GM12865 (cell line): ENCODE measurements around the gene TBC1D2B.

Experiments used
- DNase-seq: peaks from one replicate; pipeline ENCODE4 v3.0.0; 2010; ENCODE audit warnings: low read depth
- H3K4me3 ChIP-seq: 2 replicates; pipeline ENCODE4 v1.5.1; 2011; ENCODE audit warnings: mild to moderate bottlenecking, low read depth, low read length, control low read depth
- CTCF ChIP-seq: IDR thresholded peaks from 2 replicates; pipeline ENCODE4 v1.5.1; 2011; ENCODE audit warnings: low read length, control low read depth, low read depth, inconsistent platforms; ENCODE audit not compliant: insufficient read depth; ENCODE audit errors: missing control alignments

The TBC1D2B gene

DNA sequence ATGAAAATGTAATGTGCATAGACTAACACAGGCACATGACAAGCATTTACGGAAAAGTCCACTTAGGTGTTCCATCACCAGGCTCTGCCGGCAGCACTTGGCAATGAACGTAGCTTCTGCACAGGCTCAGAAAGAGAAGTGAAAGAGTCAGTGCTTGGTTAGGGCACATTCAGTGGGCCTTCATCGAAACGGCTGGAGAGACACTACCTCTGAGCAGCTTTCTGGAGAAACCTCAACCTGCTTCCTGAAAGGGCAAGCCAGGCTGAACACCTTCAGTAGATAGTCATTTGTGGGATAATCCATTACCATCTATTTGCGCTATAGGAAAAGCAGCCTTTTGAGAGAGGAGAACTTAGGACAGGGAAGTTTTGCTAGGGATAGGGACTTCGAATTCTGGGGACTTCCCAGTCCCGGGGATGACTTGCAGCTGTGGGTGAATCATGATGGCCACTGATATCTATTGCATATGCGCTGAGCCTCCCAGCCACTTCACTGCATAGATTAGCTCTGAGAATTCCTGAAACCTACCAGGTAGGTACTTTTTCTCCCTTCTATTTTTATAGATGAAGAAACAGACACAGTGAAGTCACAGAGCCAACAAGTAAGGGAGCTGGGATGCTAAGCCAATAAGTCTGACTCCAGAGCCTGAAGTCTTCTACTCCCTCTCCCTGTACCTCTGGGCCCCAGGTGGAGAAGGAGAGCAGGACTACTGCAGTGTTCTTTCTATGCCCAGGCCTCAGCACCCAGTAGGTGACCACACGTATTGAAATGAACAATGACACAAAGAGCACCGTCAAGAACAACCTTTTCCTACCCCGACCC lies 10.7 kb upstream of the TBC1D2B start:
- peak; percentile 63 for DNase-seq
- TF ChIP-seq CTCF, result no peak
- H3K4me3 ChIP-seq, result no peak overlapping the region

- DNase-seq, result no peak
- H3K4me3 ChIP-seq, result no peak overlapping the region
- TF ChIP-seq CTCF, result no peak
Measured at GRCh38 chr15:78085928-78086327, 8.4 kb upstream of the TBC1D2B start.

DNA sequence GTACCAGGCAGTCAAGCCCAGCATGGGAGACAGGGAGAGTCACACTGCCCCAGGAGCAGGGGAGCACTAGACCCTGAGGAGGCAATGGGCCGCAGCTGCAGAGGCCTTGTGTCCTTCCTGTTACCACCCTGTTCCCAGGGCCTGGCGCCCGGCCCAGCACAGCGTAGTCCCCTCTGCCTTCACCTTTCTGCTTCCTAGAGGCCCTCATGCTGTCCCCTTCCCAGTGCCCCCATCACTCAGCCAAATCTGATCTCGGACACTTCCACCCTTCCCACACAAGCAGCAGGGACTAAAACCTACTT lies 6.9 kb upstream of the TBC1D2B start:
- no peak for TF ChIP-seq CTCF
- no peak for DNase-seq
- H3K4me3 ChIP-seq, result no peak overlapping the region

DNA sequence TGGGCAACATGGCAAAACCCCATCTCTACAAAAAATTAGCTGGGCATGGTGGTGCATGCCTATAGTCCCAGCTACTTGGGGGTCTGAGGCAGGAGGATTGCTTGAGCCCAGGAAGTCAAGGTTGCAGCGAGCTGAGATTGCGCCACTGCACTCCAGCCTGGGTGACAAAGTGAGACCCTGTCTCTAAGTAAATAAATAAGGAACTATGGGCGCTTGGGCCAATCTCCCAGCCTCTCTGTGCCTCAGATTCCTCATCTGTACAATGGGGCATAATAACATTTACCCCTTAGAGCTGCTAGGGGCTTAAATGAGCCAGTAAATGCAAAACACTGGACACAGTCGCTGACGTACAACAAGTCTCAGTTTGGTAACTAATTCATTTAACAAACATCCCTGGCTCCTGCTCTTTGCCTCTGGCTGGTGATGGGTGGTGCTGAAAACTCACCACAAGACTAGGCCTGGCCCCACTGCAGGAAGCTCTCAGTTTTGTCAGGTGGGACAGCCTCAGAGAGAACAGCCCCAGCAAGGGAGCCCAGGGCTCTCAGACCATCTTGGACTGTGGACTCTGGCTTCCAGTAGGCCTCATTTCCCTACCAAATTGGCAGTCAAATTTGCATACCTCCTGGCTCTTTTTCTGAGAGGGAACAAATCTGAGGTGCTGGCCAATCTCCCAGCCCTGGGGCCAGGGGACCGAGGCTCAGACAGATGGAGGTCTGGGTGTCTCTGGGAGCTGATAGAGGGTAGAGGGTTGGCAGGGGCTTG lies 6.4 kb upstream of the TBC1D2B start:
- DNase-seq, result peak; percentile 57
- TF ChIP-seq CTCF, result no peak
- H3K4me3 ChIP-seq, result no peak overlapping the region

- TF ChIP-seq CTCF, result no peak
- no peak overlapping the region for H3K4me3 ChIP-seq
- DNase-seq, result no peak
Measured at GRCh38 chr15:78083186-78083585, 5.7 kb upstream of the TBC1D2B start.

- H3K4me3 ChIP-seq, result no peak overlapping the region
- DNase-seq, result no peak
- no peak for TF ChIP-seq CTCF
Measured at GRCh38 chr15:78082743-78083110, 5.2 kb upstream of the TBC1D2B start.
